ENCODE data around the gene DGUOK. TPM values are rescaled to one million over a fixed set of nuclear protein-coding genes. Genes with fewer than 3 reads are reported as not detected.

DGUOK gene
- total and polyA plus RNA-seq, 10 of the 15 experiments (the other 5 are each of a cell fraction or from before 2014, with no cell fraction given): 64.4 to 234 (median 91.4) TPM

- no peak overlapping the region for H3K9ac ChIP-seq (ENCODE audit: control insufficient read depth, insufficient read depth, low read length)
- H3K79me2 ChIP-seq (ENCODE audit: control insufficient read depth, insufficient read depth, low read length): no peaks in the 10 kb centered on the region
- H3K27me3 ChIP-seq (replicated peaks in 1 of 2; ENCODE audit: control insufficient read depth in 2 of 2, insufficient read depth in 2 of 2, low read length in 1 of 2): no peaks in the 10 kb centered on the region
- no peak for ATAC-seq
- ChIA-PET POLR2A (interaction anchor here (0.6 kb wide), 1 partner anchor 98 kb away, joined by 3 read pairs; no protein-coding TSS in a partner anchor), SMC1A (ENCODE audit: uncharacterized antibody, unreplicated experiment) (interaction anchor here (0.6 to 1.3 kb wide), 5 partner anchors 11 to 99 kb away, joined by 3 to 5 read pairs (median 3); no protein-coding TSS in a partner anchor), RAD21 (ENCODE audit: unreplicated experiment) (interaction anchor here (1.2 kb wide), 1 partner anchor 63 kb away, joined by 3 read pairs; no protein-coding TSS in a partner anchor), CTCF (interaction anchor here (0.6 kb wide), 1 partner anchor 253 kb away, joined by 6 read pairs; no protein-coding TSS in a partner anchor)
- intact Hi-C loops (cut with micrococcal nuclease; ENCODE audit: unreplicated experiment): no loop called here
- H3K9me3 ChIP-seq (replicated peaks; ENCODE audit: control insufficient read depth, insufficient read depth, low read length): no peaks in the 10 kb centered on the region
- TF ChIP-seq FOS (IDR thresholded peaks at IDR 0.05; ENCODE audit: borderline replicate concordance, extremely low read depth, insufficient read length) (no peak), ZBTB33 (IDR thresholded peaks at IDR 0.05) (no peak), TCF7 (IDR thresholded peaks at IDR 0.05; ENCODE audit: borderline replicate concordance) (no peak), SIX5 (IDR thresholded peaks at IDR 0.05; ENCODE audit: low read depth, low read length, severe bottlenecking) (no peak), IKZF1 (conservative IDR thresholded peaks at IDR 0.05) (no peak), SRF (IDR thresholded peaks at IDR 0.05; ENCODE audit: low read depth in 2 of 2, low read length in 2 of 2) (no peak), FOXK2 (IDR thresholded peaks at IDR 0.05) (no peak), MEF2A (IDR thresholded peaks at IDR 0.05; ENCODE audit: insufficient read depth, low read depth, low read length) (no peak), GATAD2B (conservative IDR thresholded peaks at IDR 0.05; ENCODE audit: low read depth) (no peak), TAF1 (IDR thresholded peaks at IDR 0.05; ENCODE audit: borderline replicate concordance, low read depth, low read length) (no peak), SPI1 (IDR thresholded peaks at IDR 0.05; ENCODE audit: borderline replicate concordance, insufficient read depth, low read depth, low read length) (no peak)
- no peak overlapping the region for H3K4me2 ChIP-seq (ENCODE audit: control insufficient read depth, insufficient read depth)
- H2AFZ ChIP-seq (ENCODE audit: control insufficient read depth, low read depth, low read length): no peak overlapping the region
- no peak for FAIRE-seq
- no peaks in the 10 kb centered on the region for H3K4me1 ChIP-seq (ENCODE audit: control insufficient read depth, insufficient read depth, low read length)
- no peaks in the 10 kb centered on the region for H4K20me1 ChIP-seq (ENCODE audit: control insufficient read depth, insufficient read depth)
- no TSS peak for BruUV-seq (replicated peaks)
- no peak overlapping the region for H3K4me3 ChIP-seq
- H3K36me3 ChIP-seq (ENCODE audit: control insufficient read depth in 2 of 2, insufficient read depth in 2 of 2, low read length in 1 of 2): no peaks in the 10 kb centered on the region
- no peak overlapping the region for H3K27ac ChIP-seq (ENCODE audit: control insufficient read depth, insufficient read depth)
- no peak for DNase-seq (ENCODE audit: low read depth, low spot score)
- 58% methylated on average over 9 of the region's 9 CpGs for WGBS (ENCODE audit: insufficient coverage, insufficient replicate concordance, low lambda C conversion rate, missing lambda C conversion rate)
- in situ Hi-C loops (cut with MboI): no loop called here
These were observed 36.2 kb upstream of the DGUOK start for GRCh38 chr2:73890301-73891092.

Measured in GM12878 (cell line).